ENCODE data around the gene SYT9. TPM values are rescaled to one million over a fixed set of nuclear protein-coding genes. Genes with fewer than 3 reads are reported as not detected.

Gene SYT9
- total RNA-seq, 1 donor from 2014 or later: not detected

GRCh38 chr11:7413961-7414915, 162.5 kb downstream of the SYT9 start:
- Histone ChIP-seq H3K4me3 (ENCODE audit: low read depth, low read length) (no peak overlapping the region), H3K36me3 (ENCODE audit: control insufficient read depth, insufficient read depth, low read length) (no peaks in the 10 kb centered on the region), H3K27me3 (ENCODE audit: control insufficient read depth, insufficient read depth, low read length) (no peaks in the 10 kb centered on the region)
- DNase-seq (ENCODE audit: low read depth) (peak; percentile 68), FAIRE-seq (peak; percentile 13)
- TF ChIP-seq CTCF (IDR thresholded peaks at IDR 0.05; ENCODE audit: insufficient read depth, low read length, severe bottlenecking): peak; percentile 14

GRCh38 chr11:7414973-7415817, 163.5 kb downstream of the SYT9 start:
- Histone ChIP-seq H3K36me3 (ENCODE audit: control insufficient read depth, insufficient read depth, low read length) (no peaks in the 10 kb centered on the region), H3K4me3 (ENCODE audit: low read depth, low read length) (no peak overlapping the region), H3K27me3 (ENCODE audit: control insufficient read depth, insufficient read depth, low read length) (no peaks in the 10 kb centered on the region)
- FAIRE-seq (no peak), DNase-seq (ENCODE audit: low read depth) (no peak)
- TF ChIP-seq CTCF (IDR thresholded peaks at IDR 0.05; ENCODE audit: insufficient read depth, low read length, severe bottlenecking): no peak

GRCh38 chr11:7416080-7416479, 164.4 kb downstream of the SYT9 start:
- FAIRE-seq (no peak), DNase-seq (ENCODE audit: low read depth) (no peak)
- Histone ChIP-seq H3K27me3 (ENCODE audit: control insufficient read depth, insufficient read depth, low read length) (no peaks in the 10 kb centered on the region), H3K36me3 (ENCODE audit: control insufficient read depth, insufficient read depth, low read length) (no peaks in the 10 kb centered on the region), H3K4me3 (ENCODE audit: low read depth, low read length) (no peak overlapping the region)
- no peak for TF ChIP-seq CTCF (IDR thresholded peaks at IDR 0.05; ENCODE audit: insufficient read depth, low read length, severe bottlenecking)

GRCh38 chr11:7417328-7417727, 165.6 kb downstream of the SYT9 start:
- no peaks in the 10 kb centered on the region for H3K27me3 ChIP-seq (ENCODE audit: control insufficient read depth, insufficient read depth, low read length)
- no peak for FAIRE-seq
- no peak for DNase-seq (ENCODE audit: low read depth)
- no peaks in the 10 kb centered on the region for H3K36me3 ChIP-seq (ENCODE audit: control insufficient read depth, insufficient read depth, low read length)
- TF ChIP-seq CTCF (IDR thresholded peaks at IDR 0.05; ENCODE audit: insufficient read depth, low read length, severe bottlenecking): no peak
- H3K4me3 ChIP-seq (ENCODE audit: low read depth, low read length): no peak overlapping the region

GRCh38 chr11:7418061-7418460, 166.4 kb downstream of the SYT9 start:
- Histone ChIP-seq H3K4me3 (ENCODE audit: low read depth, low read length) (no peak overlapping the region), H3K27me3 (ENCODE audit: control insufficient read depth, insufficient read depth, low read length) (no peaks in the 10 kb centered on the region), H3K36me3 (ENCODE audit: control insufficient read depth, insufficient read depth, low read length) (no peaks in the 10 kb centered on the region)
- peak; percentile 83 for DNase-seq (ENCODE audit: low read depth)
- no peak for TF ChIP-seq CTCF (IDR thresholded peaks at IDR 0.05; ENCODE audit: insufficient read depth, low read length, severe bottlenecking)
- FAIRE-seq: peak; percentile 68
